ENCODE results near the gene ZNF747.
"Not testable (repeated sequence)": the region's sequence is repeated elsewhere in the genome, so short reads cannot be mapped to it uniquely, and the experiment has no call there.

Gene ZNF747

GRCh38 chr16:30532285-30533145 is 2.1 kb downstream of the ZNF747 start:
- DNase-seq: no peak

GRCh38 chr16:30530163-30531037 is 4.3 kb downstream of the ZNF747 start:
- DNase-seq: no peak

GRCh38 chr16:30528799-30529457 is 5.7 kb downstream of the ZNF747 start:
- DNase-seq: no peak

- DNase-seq: no peak
These were observed 7.0 kb downstream of the ZNF747 start for GRCh38 chr16:30527635-30528178.

- DNase-seq: peak; percentile 97
These were observed 7.6 kb downstream of the ZNF747 start for GRCh38 chr16:30526823-30527634.

GRCh38 chr16:30526137-30526822 is 8.4 kb downstream of the ZNF747 start, which contains the start of gene ZNF768:
Gene ZNF768 (minus strand): TSS chr16:30526566. CDS start chr16:30526413, 153 bp downstream.
- no peak for DNase-seq

GRCh38 chr16:30525844-30526136 is 8.9 kb downstream of the ZNF747 start:
- no peak for DNase-seq

- no peak for DNase-seq
These were observed 9.8 kb downstream of the ZNF747 start for GRCh38 chr16:30524575-30525568.

- DNase-seq: no peak
These were observed 10.7 kb downstream of the ZNF747 start for GRCh38 chr16:30523768-30524574.

GRCh38 chr16:30522702-30523463 is 11.8 kb downstream of the ZNF747 start:
- DNase-seq: not testable (repeated sequence)

GRCh38 chr16:30521873-30522641 is 12.6 kb downstream of the ZNF747 start:
- no peak for DNase-seq

GRCh38 chr16:30521476-30521872 is 13.2 kb downstream of the ZNF747 start:
- no peak for DNase-seq

- DNase-seq: no peak
These were observed 15.3 kb downstream of the ZNF747 start for GRCh38 chr16:30519120-30520049.

- no peak for DNase-seq
These were observed 16.1 kb downstream of the ZNF747 start for GRCh38 chr16:30518552-30518951.

- DNase-seq: no peak
These were observed 19.4 kb downstream of the ZNF747 start for GRCh38 chr16:30515275-30515674.

- DNase-seq: no peak
These were observed 23.1 kb downstream of the ZNF747 start for GRCh38 chr16:30511509-30511908.

Measured in DMS153 (cell line).